NCI-H345 (cell line): ENCODE results near the gene SCML2.
"Not testable (repeated sequence)": the region's sequence is repeated elsewhere in the genome, so short reads cannot be mapped to it uniquely, and the experiment has no call there.

Experiments
- DNase-seq: peaks from one replicate; lab custom pipeline; 2025; lab: John Stamatoyannopoulos, UW

SCML2 gene

GRCh38 chrX:18271725-18272124, 82.8 kb downstream of the SCML2 start:
- no peak for DNase-seq

GRCh38 chrX:18271309-18271708, 83.2 kb downstream of the SCML2 start:
- no peak for DNase-seq

GRCh38 chrX:18255059-18255458, 99.4 kb downstream of the SCML2 start:
- no peak for DNase-seq

- no peak for DNase-seq
These were observed 101.7 kb downstream of the SCML2 start for GRCh38 chrX:18252644-18253359.

GRCh38 chrX:18229646-18230045, 124.8 kb downstream of the SCML2 start:
- not testable (repeated sequence) for DNase-seq

GRCh38 chrX:18228069-18228468, 126.4 kb downstream of the SCML2 start:
- no peak for DNase-seq

DNA sequence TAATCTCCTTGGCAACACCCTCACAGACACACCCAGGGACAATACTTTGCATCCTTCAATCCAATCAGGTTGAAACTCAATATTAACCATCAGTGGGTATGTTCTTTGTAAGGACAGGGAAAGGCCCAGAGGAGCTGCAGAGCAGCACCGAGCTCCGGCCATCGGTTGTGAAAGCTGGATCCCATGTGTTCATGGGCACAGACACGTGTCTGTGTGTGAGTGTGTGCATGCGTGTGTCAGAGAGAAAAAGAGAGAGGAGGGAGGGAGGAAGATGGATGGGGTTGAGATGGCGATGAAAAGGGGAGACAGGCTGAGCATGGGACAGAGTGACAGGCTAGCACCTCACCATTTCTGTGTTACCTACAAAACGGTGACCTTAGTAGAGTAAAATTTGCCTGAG, 127.0 kb downstream of the SCML2 start:
- DNase-seq, result no peak

GRCh38 chrX:18220786-18221185, 133.7 kb downstream of the SCML2 start, which contains the start of gene BEND2:
Gene BEND2 (minus strand): TSS chrX:18220886. CDS start chrX:18220750, 136 bp downstream.
- no peak for DNase-seq

GRCh38 chrX:18210470-18210869, 144.0 kb downstream of the SCML2 start:
- peak; percentile 41 for DNase-seq

DNA sequence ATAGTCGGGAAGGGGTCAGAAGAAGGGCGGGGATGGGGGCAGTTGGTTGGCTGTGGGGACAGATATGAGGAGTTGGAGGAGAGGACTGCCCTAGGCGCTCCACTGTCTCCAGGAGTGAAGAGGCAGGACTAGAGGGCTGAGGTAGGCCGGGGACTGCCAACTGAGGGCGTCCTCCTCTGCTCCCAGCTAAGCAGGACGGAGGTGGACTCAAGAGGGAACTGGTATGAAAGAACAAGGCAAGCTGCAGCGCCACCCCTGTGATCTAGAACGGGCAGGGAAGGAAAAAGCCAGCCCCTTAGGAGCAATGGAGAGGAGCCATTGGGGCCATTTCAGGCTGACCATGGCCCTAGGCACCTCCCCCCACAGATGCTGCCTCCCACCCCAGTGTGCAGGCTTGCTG, 147.8 kb downstream of the SCML2 start:
- no peak for DNase-seq

GRCh38 chrX:18203631-18204030, 150.9 kb downstream of the SCML2 start:
- DNase-seq, result no peak

DNA sequence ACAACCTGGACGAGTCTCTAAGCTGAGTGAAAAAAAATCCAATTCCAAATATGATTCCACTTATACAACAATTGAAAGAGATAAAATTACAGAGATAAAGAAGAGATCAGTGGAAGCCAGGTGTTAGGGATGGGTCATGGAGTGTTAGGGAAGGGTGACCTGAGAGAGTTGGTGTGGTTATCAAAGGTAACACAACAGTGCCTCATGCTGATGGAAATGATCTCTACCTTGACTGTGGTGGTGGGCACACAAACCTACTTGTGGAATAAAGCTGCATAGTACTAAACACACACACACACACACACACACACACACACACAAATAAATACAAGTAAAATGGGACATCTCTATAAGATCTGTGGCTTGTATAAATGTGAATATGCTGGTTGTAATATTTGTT, 159.8 kb downstream of the SCML2 start:
- peak; percentile 25 for DNase-seq
